NCI-H128 (cell line): Measurements from ENCODE around the gene SELPLG.
"Not testable (repeated sequence)": the region's sequence is repeated elsewhere in the genome, so short reads cannot be mapped to it uniquely, and the experiment has no call there.

ENCODE experiments used
- DNase-seq: peaks from one replicate; lab custom pipeline; 2025; ENCODE audit not compliant: unreplicated experiment; lab: John Stamatoyannopoulos, UW

SELPLG gene

GRCh38 chr12:108656247-108656646 lies 22.6 kb upstream of the SELPLG start:
- not testable (repeated sequence) for DNase-seq

- not testable (repeated sequence) for DNase-seq
Observed at GRCh38 chr12:108655812-108656175, 22.1 kb upstream of the SELPLG start.

GRCh38 chr12:108654622-108655021 lies 20.9 kb upstream of the SELPLG start:
- DNase-seq = not testable (repeated sequence)

- no peak for DNase-seq
Observed at GRCh38 chr12:108653922-108654321, 20.2 kb upstream of the SELPLG start.

- DNase-seq = no peak
Observed at GRCh38 chr12:108653082-108653516, 19.4 kb upstream of the SELPLG start.

GRCh38 chr12:108650083-108650482 lies 16.4 kb upstream of the SELPLG start:
- DNase-seq = no peak

- no peak for DNase-seq
Observed at GRCh38 chr12:108649669-108650068, 16.0 kb upstream of the SELPLG start.

- no peak for DNase-seq
Observed at GRCh38 chr12:108649126-108649525, 15.4 kb upstream of the SELPLG start.

GRCh38 chr12:108648371-108648770 lies 14.7 kb upstream of the SELPLG start:
- DNase-seq = no peak

- no peak for DNase-seq
Observed at GRCh38 chr12:108647585-108648287, 14.0 kb upstream of the SELPLG start.

- DNase-seq = no peak
Observed at GRCh38 chr12:108646600-108647579, 13.2 kb upstream of the SELPLG start.

- no peak for DNase-seq
Observed at GRCh38 chr12:108645686-108646599, 12.2 kb upstream of the SELPLG start.

- no peak for DNase-seq
Observed at GRCh38 chr12:108644811-108645120, 11.1 kb upstream of the SELPLG start.

- DNase-seq = no peak
Observed at GRCh38 chr12:108643941-108644810, 10.5 kb upstream of the SELPLG start.

GRCh38 chr12:108642899-108643654 lies 9.4 kb upstream of the SELPLG start:
- no peak for DNase-seq

- DNase-seq = no peak
Observed at GRCh38 chr12:108642269-108642870, 8.7 kb upstream of the SELPLG start.

- DNase-seq = no peak
Observed at GRCh38 chr12:108641446-108642268, 8.0 kb upstream of the SELPLG start.

- DNase-seq = no peak
Observed at GRCh38 chr12:108640802-108641445, 7.2 kb upstream of the SELPLG start.
